ENCODE measurements around the gene FAM184A.
A peak's percentile ranks its signal among the peaks of the same experiment; 100 is the strongest.

Gene FAM184A

DNA sequence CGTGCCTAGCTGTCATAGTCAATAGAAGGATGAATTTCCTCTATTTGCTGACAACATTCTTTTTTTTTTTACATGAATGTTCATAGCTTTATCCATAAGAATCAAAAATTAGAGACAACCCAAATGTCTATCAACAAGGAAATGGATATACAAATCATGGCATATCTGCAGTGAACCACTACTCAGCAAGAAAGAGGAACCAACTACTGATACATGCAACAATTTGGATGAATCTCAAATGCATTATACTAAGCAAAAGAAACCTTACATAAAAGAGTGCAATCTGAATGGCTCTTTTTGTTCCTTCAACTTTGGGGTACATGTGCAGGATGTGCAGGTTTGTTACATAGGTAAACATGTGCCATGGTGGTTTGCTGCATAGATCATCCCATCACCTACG is 125.8 kb downstream of the FAM184A start:
- DNase-seq, result no peak

DNA sequence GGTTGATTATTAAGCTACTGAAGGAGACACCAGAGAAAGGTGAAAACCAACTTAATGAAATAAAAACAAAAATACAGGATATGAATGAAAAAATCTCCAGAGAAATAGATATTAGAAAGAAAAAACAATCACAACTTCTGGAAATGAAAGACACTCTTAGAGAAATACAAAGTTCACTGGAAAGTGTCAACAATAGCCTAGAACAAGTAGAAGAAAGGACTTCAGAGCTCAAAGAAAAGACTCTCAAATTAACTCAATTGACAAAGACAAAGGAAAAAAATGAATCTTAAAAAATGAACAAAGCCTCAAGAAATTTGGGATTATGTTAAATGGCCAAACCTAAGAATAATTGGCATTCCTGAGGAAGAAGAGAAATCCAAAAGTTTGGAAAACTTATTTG is 133.2 kb downstream of the FAM184A start:
- DNase-seq, result no peak

DNA sequence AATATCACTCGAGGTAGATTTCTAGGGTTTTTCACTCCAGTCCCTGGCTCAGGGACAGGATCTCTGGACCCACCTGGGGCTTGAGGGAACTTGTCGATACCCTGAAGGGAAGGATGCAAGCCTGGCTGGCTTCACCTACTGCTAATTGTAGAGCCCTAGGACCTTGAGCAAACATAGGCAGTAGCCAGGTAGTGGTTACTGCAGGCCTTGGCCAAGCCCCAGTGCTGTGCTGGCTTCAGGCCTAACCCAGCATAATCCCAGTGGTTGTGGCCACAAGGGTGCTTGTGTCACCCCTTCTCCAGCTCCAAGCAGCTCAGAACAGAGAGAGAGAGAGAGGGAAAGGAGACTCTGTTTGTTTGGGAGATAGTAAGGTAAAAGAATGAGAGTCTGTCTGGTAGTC is 137.7 kb downstream of the FAM184A start:
- no peak for DNase-seq

DNA sequence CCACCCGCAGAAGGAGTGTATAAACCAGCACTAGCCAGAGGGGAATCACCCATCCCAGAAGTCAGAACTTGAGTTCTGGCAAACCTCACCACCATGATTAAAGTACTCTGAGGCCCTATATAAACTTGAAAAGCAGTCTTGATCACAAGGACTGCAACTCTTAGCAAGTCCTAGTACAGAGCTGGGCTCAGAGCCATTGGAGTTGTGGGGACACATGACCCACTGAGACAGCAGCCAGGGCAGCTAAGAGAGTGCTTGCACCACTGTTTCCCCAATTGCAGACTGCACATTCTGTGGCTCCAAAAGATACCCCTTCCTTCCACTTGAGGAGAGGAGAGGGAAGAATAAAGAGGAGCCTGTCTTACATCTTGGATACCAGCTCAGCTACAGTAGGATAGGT is 138.8 kb downstream of the FAM184A start:
- no peak for DNase-seq

DNA sequence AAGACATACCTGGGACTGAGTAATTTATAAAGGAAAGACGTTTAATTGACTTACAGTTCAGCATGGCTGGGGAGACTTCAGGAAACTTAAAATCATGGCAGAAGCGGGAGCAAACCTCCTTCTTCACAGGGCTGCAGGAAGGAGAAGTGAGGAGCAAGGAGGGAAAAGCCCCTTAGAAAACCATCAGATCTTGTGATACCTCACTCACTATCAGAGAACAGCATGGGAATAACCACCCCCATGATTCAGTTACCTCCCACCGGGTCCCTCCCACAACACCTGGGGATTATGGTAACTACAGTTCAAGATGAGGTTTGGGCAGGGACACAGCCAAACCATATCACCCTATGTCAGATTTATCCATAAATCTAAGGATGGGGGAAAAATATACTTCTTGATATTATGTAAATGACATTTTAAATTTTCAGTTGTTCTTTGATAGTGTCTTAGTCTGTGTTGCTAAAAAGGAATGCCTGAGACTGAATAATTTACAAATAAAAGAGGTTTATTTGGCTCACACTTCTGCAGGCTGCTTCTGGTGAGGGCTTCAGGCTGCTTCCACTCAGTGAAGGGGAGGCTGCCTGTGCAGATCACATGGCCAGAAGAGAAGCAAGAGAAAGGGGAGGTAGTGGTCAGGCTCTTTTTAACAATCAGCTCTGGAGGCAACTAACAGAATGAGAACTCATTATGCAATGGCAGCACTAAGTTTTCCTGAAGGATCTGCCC is 142.3 kb downstream of the FAM184A start:
- DNase-seq, result no peak

DNA sequence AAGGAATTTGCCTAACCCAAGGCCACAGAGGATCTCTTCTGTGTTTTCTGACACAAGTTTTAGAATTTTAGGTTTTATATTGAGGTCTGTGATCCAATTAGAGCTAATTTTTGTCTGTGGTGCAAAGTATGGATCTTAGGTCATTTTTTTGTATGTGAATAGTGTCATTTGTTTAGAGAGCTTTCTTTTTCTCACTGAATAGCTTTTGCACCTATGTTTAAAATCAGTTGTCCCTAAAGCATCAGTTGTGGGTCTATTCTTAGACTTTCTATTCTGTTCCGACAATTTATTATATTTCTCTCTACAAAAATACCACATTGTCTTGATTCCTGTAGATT is 143.2 kb downstream of the FAM184A start:
- no peak for DNase-seq

DNA sequence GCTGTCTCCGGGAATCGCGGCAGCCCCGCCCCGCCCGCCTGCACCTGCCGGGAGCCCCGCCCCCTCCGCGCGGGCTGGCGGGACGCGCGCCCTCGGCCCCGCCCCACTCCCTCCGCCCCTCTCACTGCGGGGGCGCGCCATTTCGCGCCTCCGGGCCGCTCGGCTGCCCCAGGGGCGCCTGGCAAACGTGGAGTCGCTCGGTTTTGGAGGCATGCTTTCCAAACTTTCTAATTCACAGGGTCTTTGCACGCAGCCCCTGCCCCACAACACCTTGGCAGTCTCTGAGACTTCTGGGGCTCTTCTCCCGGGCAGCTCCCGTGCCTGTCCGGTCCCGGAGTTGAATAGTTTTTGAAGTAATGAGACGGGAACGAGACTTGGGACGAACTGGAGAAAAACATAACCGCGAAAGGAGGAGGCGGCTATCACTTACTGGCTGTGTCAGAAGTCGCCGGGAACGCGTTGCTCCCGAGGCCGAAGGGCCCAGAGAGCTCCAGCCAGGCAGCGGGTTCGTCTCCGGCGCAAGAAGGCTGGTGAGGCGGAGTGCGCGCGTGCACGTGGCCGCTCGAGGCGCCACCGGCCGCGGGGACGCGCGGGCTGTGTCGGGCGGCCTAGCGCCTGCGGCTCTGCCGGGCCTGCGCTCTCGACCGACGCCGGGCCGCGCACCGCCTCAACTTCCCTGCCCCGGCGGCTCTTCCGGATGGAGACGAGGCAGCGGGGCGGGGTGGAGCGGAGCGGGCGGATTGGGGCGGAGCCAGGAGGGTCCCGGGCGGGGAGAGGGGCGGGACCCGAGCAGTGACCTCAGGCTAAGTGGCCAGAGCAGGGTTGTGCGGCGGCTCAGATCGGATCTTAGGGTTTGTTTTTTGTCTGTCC is 143.8 kb downstream of the FAM184A start, which contains the start of gene MCM9:
Gene MCM9, minus strand, starts transcription at position 699 of the 870 bp plus-strand sequence. CDS start 3,436 bp downstream, outside the sequence.
- DNase-seq, result peak; percentile 84

DNA sequence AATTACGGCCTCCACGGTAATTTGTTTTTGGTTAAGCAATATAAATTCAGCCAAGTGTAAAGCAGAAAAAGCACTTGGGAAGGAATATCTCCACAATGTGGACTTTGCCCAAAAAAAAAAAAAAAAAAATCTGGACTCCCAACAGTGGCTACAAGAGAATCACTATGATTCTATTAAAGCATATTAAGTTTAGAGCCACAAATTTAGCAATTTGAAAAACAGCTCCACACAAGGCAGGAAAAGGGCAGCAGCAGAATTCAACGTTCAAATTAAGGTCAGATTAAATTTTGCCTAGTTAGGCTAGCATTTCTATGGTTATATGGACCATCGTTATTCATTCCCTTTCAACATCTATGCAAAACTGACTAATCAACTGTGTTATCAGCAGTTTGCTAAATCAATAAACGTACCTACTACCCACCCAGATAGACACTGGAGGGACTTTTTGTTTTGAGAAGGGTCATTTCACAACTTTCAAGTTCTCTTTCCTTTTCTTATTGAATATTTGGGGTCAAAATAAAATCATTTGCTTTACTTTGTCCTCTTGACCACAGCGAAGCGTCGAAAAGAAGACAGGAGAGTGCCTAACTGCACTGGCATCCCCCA is 144.5 kb downstream of the FAM184A start:
- no peak for DNase-seq

DNA sequence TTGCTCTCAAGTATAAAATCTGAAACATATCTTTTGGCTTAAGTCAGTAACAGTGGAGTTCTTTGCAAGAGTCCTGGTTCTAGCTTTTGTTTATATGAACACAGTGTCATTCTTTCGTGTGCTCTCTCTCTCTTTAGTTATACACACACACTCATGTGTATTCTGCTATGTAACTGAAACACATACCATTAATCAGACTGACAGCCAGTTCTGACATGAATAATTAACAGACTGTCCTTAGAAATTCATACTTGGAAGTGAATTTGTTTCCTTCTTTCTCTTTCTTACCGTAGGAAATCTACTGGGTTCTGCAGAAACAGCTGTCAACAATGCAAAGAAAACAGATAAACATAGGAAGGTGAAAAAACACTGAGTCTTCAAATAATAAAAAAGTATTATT is 146.0 kb downstream of the FAM184A start:
- no peak for DNase-seq

DNA sequence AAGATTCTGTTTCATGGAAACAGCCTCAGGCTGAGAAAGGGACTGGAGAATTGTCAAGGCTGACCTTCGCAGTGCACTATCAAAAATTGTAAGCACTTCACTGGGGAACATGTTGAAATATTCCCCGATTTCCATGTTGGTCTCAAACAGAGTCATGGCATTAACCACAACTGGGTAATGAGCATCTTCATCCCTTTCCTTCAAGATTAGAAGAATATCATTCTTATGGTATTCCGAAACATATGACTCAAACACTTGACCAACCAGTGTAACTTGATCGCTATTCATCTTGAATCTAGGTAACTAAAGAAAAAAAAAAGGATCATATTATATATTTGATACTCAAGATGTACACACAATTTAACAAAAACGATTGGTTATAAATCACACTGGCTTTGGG is 147.0 kb downstream of the FAM184A start:
- DNase-seq, result no peak

DNA sequence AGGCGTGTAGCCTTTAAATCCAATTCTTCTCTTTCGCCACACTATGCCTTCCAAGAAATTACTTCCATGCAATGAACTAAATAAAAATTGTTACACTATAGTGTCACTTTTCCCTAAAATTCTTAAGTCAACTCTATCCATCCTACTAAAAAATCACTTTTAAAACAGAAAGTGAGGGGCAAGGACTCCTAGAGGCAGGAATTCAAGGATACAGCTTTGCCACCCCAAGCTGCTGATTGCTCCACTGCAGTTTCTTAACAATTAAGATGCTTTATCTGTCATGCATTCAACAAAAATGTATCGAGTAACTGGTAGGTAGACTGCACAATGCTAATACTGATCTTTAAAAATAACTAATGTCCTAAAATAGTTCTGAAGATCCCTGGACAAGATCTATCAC is 147.8 kb downstream of the FAM184A start:
- DNase-seq, result no peak

DNA sequence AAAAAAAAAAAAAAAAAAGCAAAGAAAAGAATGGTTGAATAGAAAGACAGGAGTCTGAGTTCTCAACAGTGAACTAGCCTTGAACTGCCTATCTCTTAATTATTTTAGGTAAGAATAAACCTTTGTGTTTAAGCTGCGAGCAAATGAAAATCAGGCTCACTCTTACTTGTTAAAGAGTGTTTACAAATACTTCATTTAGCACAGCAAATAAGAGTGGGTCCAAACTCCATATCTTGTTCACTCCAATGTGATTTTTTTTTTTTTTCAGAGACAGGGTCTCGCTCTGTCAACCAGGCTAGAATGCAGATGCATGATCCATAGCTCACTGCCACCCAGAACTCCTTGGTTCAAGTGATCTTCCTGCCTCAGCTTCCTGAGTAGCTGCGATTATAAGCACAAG is 155.4 kb downstream of the FAM184A start:
- no peak for DNase-seq

DNA sequence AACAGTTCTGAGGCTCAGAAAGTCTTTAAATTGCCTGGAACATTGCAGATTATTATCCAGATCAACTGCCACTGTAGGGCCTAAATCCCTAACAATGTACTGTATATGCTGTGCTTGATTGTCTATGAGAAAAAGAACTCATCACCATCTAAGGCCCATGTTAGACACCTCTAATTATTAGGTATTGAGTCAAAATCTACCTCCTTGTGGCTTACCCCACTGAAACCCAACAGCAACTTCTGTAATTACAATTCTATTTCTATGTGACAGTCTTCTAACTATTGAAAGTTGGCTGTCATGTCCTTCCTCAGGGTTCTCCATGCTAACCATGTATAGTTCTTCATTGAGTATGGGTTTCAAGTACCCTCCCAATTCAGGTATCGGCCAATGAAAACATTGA is 157.4 kb downstream of the FAM184A start:
- DNase-seq, result no peak

DNA sequence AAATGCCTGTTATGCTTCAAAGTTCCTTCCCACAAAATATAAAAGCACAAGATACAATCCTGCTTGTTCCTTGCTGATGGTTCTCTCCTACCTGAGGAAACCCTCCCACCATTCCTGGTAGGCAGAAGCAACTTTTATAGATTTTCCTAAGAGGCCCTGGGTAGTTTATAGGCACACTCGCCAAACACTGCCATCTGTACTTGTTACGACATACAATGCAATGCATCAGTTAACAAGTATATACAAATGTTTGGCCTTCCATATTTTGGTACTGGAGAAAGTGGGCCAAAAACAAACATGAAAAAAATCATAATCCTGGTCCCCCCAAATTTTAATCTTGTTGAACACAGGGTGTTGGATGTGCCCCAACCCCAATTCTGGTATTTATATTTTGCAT is 160.1 kb downstream of the FAM184A start:
- no peak for DNase-seq

DNA sequence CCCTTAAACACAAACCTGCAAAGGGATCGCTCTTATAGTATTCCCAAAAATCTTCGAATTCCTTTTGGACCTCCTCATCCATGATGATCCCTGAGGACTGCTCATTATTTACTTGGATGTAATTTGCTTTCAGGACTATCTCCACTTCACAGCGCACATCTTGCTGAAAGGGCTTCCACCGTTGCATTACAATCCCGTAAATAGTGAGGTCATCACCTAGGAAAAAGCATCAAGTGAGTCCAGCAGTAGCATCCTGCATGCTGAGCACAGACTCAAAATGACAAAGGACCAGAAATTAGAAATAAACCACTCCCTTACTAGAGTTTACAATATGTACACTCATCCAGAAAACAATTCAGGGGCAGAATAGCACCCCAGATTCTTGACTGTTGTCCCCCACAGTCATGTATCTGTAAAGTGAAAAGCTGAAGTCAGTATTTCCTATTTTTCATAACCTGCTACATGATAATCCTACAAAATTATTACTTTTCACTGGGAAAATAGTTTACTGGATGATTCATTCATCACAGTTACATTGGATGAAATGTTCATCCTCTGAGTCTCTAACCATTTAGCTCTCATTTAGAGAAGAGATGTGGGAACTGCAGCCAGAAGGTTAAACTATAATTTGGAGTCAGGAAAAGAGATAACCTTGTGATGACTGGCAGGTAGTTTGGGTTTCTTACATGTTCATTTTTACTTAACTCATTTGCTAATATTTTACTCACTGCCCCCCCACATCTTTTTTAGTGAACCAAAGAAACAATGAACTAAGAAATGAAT is 160.7 kb downstream of the FAM184A start:
- DNase-seq, result no peak

DNA sequence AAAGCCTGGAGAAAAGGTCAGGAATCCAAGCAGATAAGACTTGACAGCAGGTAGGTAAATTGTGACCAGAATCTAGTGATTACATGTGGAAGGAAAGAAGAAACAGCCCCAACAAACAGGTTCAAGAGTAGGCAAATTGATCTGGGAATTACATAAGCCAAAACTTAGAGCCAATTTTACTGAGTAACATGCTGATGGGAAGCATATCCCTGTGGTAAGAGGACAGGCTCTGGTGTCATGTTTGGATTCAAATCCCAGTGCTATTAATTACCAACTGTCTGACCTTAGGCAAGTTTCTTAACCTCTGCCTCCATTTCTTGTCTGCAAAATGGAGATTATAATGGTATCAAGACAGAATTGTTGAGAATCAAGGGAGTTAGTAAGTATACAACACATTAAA is 163.9 kb downstream of the FAM184A start:
- no peak for DNase-seq

DNA sequence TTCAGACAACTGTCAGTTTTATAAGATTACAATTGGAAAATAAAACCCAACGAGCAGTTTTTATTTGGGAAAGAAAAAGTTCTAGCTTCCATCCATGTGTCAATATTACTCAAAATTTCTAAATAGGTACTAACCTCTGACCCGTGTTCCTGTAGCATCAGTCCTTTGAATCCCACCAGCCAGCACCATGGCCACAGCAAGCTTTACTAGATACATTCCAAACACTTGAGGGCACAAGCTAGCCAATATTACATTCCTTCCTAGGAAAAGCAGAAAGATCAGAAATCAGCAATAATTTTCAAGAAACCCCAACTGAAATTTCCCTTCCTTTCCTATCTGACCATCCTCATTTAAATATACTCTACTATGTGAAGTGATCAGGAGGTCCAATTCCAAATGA is 165.3 kb downstream of the FAM184A start:
- no peak for DNase-seq

DNA sequence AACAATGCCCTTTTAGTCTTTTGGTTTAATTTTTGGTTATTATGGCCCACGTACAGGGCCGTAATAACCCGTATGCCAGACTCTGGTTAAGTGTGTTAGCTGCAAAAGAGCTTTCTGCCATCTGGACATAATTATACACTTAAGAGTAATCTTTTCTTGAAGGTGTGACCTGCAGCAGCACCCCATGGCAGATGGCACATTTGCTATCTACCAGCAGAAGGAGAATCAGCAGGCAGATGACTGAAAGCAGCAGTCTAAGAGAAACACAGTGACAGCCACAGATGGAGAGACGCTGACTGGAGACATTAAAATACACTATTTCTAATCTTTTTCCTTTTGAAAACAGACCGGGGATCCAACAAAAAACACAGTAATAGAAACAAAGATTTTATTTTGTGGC is 165.8 kb downstream of the FAM184A start:
- no peak for DNase-seq

Data from activated effector memory CD4-positive, alpha-beta T cell treated with Interleukin-2 at 50 U/mL for 16 hours (primary cell).